ENCODE measurements around the gene ARHGAP28.

ARHGAP28 gene

GRCh38 chr18:6948281-6949055 is 219.0 kb downstream of the ARHGAP28 start:
- Histone ChIP-seq H3K4me1 (ENCODE audit: insufficient read depth, poor library complexity, severe bottlenecking) (no peaks in the 10 kb centered on the region), H3K9me3 (ENCODE audit: severe bottlenecking) (no peaks in the 10 kb centered on the region), H3K27ac (ENCODE audit: poor library complexity, severe bottlenecking) (no peak overlapping the region), H3K27me3 (ENCODE audit: insufficient read depth, poor library complexity, severe bottlenecking) (no peaks in the 10 kb centered on the region), H3K36me3 (ENCODE audit: low read depth) (no peaks in the 10 kb centered on the region), H3K4me3 (ENCODE audit: severe bottlenecking) (no peak overlapping the region)
- TF ChIP-seq, protein P1, sequence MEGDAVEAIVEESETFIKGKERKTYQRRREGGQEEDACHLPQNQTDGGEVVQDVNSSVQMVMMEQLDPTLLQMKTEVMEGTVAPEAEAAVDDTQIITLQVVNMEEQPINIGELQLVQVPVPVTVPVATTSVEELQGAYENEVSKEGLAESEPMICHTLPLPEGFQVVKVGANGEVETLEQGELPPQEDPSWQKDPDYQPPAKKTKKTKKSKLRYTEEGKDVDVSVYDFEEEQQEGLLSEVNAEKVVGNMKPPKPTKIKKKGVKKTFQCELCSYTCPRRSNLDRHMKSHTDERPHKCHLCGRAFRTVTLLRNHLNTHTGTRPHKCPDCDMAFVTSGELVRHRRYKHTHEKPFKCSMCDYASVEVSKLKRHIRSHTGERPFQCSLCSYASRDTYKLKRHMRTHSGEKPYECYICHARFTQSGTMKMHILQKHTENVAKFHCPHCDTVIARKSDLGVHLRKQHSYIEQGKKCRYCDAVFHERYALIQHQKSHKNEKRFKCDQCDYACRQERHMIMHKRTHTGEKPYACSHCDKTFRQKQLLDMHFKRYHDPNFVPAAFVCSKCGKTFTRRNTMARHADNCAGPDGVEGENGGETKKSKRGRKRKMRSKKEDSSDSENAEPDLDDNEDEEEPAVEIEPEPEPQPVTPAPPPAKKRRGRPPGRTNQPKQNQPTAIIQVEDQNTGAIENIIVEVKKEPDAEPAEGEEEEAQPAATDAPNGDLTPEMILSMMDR (IDR thresholded peaks at IDR 0.05; ENCODE audit: poor library complexity, severe bottlenecking): no peak
- ATAC-seq (ENCODE audit: low read depth): no peak
- no peak for DNase-seq (ENCODE audit: low spot score)

GRCh38 chr18:6949800-6950586 is 220.5 kb downstream of the ARHGAP28 start:
- Histone ChIP-seq H3K27ac (ENCODE audit: poor library complexity, severe bottlenecking) (no peak overlapping the region), H3K4me1 (ENCODE audit: insufficient read depth, poor library complexity, severe bottlenecking) (no peaks in the 10 kb centered on the region), H3K36me3 (ENCODE audit: low read depth) (no peaks in the 10 kb centered on the region), H3K9me3 (ENCODE audit: severe bottlenecking) (no peaks in the 10 kb centered on the region), H3K27me3 (ENCODE audit: insufficient read depth, poor library complexity, severe bottlenecking) (no peaks in the 10 kb centered on the region), H3K4me3 (ENCODE audit: severe bottlenecking) (no peak overlapping the region)
- ATAC-seq (ENCODE audit: low read depth): no peak
- TF ChIP-seq, protein P1 (IDR thresholded peaks at IDR 0.05; ENCODE audit: poor library complexity, severe bottlenecking): no peak
- no peak for DNase-seq (ENCODE audit: low spot score)

GRCh38 chr18:6950641-6951040 is 221.1 kb downstream of the ARHGAP28 start:
- TF ChIP-seq, protein P1 (IDR thresholded peaks at IDR 0.05; ENCODE audit: poor library complexity, severe bottlenecking): no peak
- no peak overlapping the region for H3K27ac ChIP-seq (ENCODE audit: poor library complexity, severe bottlenecking)
- H3K36me3 ChIP-seq (ENCODE audit: low read depth): no peaks in the 10 kb centered on the region
- ATAC-seq (ENCODE audit: low read depth) (no peak), DNase-seq (ENCODE audit: low spot score) (no peak)
- H3K4me3 ChIP-seq (ENCODE audit: severe bottlenecking): no peak overlapping the region
- no peaks in the 10 kb centered on the region for H3K27me3 ChIP-seq (ENCODE audit: insufficient read depth, poor library complexity, severe bottlenecking)
- no peaks in the 10 kb centered on the region for H3K4me1 ChIP-seq (ENCODE audit: insufficient read depth, poor library complexity, severe bottlenecking)
- no peaks in the 10 kb centered on the region for H3K9me3 ChIP-seq (ENCODE audit: severe bottlenecking)

- Histone ChIP-seq H3K4me1 (ENCODE audit: insufficient read depth, poor library complexity, severe bottlenecking) (no peaks in the 10 kb centered on the region), H3K36me3 (ENCODE audit: low read depth) (no peaks in the 10 kb centered on the region), H3K4me3 (ENCODE audit: severe bottlenecking) (no peak overlapping the region), H3K9me3 (ENCODE audit: severe bottlenecking) (no peaks in the 10 kb centered on the region), H3K27ac (ENCODE audit: poor library complexity, severe bottlenecking) (no peak overlapping the region), H3K27me3 (ENCODE audit: insufficient read depth, poor library complexity, severe bottlenecking) (no peaks in the 10 kb centered on the region)
- DNase-seq (ENCODE audit: low spot score) (no peak), ATAC-seq (ENCODE audit: low read depth) (no peak)
- TF ChIP-seq, protein P1 (IDR thresholded peaks at IDR 0.05; ENCODE audit: poor library complexity, severe bottlenecking): no peak
These were observed 222.0 kb downstream of the ARHGAP28 start for GRCh38 chr18:6951336-6952090.

Data from RWPE2 (cell line).